GM18870 (cell line): ENCODE results near the gene TFPT.
"Not testable (repeated sequence)": the region's sequence is repeated elsewhere in the genome, so short reads cannot be mapped to it uniquely, and the experiment has no call there.

Experiments
- ATAC-seq: cut with Tn5 transposase; IDR thresholded peaks from one replicate; pipeline ENCODE4 v1.9.1; 2021; ENCODE audit warnings: moderate library complexity; ENCODE audit not compliant: unreplicated experiment

TFPT gene

DNA sequence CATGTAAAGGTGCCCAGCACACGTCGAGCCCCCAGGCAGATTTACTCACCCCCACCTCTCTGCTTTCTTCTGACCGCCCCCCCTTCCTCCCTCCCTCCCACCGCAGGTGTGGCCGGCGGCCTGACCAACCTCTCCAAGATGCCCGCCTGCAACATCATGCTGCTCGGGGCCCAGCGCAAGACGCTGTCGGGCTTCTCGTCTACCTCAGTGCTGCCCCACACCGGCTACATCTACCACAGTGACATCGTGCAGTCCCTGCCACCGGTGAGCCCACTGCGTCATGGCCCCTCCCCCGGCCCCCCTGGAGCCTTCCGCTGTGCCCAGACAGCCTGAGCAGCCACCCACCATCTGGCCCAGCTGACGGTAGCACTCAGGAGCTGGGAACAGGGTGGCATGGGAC, 8.9 kb upstream of the TFPT start:
- ATAC-seq: no peak

DNA sequence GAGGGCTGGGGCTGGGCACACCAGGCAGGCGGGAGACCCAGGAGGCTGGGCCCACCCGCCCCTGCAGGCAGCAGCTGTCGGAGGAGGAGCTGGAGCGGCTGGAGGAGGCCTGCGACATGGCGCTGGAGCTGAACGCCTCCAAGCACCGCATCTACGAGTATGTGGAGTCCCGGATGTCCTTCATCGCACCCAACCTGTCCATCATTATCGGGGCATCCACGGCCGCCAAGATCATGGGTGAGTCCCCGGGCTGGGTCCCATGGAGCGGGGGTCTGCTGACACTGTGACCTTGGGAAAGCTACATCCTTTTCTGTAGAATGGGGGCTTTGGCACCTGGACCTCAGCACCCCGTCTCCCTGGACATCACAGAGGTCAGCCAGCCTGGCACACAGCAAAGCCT, 8.2 kb upstream of the TFPT start:
- ATAC-seq: no peak

DNA sequence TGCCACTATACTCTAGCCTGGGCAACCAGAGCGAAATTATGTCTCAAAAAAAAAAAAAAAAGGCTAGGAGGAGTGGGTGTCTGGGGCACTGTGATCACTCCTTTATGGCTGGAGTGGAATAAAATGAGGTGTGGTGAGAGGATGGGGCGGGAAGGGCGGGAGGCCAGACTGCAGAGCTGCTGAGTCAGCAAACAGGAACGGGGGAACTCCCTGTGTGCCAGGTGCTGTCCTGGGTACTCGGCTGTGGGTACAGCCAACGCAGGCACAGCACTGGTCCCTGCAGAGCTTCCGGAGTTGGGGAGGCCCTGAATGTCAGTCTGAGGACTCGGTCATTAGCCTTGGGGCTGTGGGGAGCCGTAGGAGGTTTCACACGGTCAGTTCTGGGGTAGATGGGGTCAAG, 5.8 kb upstream of the TFPT start:
- no peak for ATAC-seq

- ATAC-seq: no peak
Measured at GRCh38 chr19:54114340-54115108, 933 bp downstream of the TFPT start.

DNA sequence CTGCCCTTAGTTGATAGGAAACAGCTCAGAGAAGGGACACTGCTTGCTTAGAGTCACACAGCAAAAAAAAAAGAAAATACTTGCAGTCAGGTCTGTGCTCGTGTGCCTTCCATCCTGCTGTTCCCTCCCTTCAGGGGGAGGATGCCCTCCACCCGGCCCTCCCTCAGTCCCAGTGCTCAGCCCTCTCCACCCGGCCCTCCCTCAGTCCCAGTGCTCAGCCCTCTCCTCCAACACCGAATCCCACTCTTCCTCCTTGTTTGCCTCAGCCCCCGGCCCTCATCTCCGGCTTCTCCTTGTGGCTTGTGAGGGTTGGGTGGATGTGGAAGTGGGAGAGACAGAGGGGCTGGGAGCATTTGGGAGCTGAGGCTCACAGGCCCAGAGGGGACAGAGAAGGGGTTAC, 5.8 kb downstream of the TFPT start:
- no peak for ATAC-seq

DNA sequence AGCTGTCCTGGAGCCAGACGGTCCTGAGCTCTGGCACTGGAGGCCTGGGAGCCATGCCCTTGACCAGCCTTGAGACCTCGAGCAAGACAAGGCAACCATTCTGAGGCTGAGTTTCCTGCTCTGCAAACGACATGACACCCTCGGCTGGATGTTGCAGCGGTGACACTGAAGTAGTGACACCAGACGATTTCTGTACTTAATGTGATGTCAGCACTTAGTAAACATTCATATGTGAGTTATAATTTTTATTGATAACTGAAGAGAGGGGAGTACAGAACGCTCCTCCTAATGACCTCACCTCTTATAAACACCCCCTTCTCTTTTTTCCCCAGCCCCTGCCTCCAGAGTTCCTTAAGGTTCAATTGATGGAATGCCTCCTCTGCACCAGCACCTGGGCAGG, 7.0 kb downstream of the TFPT start:
- ATAC-seq: no peak

DNA sequence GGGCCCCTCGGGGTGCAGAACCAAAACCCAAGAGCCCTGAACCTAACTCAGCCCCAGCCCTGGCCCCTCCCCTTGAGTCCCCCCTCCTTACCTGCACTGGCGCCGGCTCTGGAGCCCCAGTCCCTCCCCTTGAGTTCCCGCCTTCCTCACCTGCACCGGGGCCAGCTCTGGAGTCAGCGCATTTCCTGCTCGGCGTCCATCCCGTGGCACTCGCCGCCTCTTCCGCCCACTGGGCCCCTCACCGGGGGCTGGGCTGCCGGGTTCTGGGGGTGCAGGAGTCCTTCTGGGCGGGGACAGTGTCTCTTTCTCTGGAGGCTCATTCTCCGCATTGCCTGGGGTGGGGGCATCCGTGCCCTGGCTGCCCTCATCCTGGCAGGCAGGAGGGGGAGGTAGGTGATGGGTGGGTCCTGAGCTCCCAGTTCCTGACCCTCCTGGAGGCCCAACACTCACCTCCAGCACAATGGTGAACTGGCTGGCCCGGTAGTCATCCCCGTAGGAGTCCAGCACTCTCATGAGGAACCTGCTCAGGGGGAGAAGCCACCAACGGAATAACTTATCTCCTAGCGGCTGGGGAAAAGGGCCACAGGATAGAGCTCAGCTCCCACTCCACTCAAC, 7.5 kb downstream of the TFPT start:
- ATAC-seq: no peak

- no peak for ATAC-seq
Measured at GRCh38 chr19:54106716-54107115, 8.7 kb downstream of the TFPT start.

DNA sequence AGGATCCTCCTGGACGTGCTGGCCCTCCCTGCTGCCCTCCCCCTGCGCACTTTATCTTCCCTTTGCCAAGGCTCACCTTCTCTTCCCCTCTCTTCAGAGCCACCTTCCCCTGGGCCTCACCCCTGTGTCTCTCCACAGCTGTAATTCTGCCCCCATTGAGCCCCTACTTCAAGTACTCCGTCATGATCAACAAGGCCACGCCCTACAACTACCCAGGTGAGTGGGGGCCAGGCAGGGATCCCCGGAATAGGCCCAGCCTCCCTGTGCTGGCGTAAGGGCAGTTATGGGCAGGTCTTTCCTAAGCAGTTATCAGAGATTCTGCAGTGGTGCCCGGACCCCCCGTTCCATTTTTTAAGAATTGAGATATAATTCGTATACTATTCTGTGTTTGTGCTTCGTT, 9.7 kb downstream of the TFPT start:
- ATAC-seq: no peak

DNA sequence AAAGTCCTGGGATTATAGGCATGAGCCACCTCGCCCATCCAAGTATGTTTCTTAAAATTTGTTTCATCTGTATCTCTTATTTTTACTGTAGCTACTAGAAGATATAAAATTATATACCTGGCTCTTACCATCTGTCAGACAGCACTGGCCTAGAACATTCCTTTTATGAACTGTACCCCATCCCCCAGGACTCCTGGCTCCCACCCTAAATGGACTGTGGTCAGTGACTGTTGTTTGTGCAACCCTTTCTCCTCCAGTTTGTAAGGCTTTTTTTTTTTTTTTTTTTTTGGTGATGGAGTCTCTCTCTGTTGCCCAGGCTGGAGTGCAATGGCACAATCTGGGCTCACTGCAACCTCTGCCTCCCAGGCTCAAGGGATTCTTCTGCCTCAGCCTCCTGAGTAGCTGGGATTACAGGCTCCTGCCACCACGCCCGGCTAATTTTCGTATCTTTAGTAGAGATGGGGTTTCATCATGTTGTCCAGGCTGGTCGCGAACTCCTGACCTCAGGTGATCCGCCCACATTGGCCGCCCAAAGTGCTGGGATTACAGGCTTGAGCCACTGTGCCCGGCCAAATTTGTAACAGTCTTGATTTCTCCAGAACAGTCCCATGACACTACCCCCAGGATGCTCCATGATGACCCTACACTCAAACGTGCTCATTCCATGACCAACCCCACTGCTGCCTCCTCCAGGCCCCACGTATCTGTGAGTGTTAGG, 10.3 kb downstream of the TFPT start:
- ATAC-seq: no peak

- peak; percentile 88 for ATAC-seq
Measured at GRCh38 chr19:54102421-54103169, 12.9 kb downstream of the TFPT start, which contains the start of gene NDUFA3. TSS of gene NDUFA3 (plus strand) at chr19:54102855. CDS start at chr19:54102879, 24 bp downstream.

DNA sequence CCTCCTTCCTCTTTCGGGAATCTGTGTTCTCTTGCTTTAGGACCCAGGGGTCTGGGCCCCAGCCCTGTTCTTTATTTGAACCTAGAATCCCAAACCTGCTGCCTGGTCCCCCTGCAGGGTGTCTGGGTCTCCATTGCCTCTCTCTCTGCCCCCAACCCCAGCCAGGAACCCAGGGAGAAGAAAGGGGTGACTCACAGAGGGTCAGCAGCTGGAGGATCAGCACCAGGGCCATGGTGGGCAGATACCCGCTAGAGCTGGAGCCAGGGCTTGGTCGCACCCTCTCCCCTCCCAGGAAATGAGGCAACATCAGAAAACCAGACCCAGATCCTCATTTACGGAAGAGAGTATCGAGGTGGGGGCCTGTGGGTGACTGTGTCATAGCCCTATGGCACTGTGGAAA, 14.9 kb downstream of the TFPT start, which contains the start of gene OSCAR:
OSCAR (minus strand) TSS at position 243 of the 400 bp plus-strand sequence; CDS start at position 232, 11 bp downstream.
- no peak for ATAC-seq

DNA sequence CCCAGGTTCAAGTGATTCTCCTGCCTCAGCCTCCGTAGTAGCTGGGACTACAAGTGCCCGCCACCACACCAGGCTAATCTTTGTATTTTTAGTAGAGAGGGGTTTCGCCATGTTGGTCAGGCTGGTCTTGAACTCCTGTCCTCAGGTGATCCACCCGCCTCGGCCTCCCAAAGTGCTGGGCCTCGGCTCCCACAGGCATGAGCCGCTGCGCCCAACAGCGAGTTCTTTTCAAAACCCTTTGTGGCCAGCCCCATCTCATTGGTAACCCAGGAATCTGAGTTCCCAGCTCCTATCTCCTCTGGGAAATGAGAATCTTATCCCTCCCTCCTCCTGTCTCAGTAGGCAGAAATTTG, 15.6 kb downstream of the TFPT start:
- ATAC-seq: not testable (repeated sequence)

- no peak for ATAC-seq
Measured at GRCh38 chr19:54099190-54099902, 16.1 kb downstream of the TFPT start.

- no peak for ATAC-seq
Measured at GRCh38 chr19:54096617-54097106, 18.8 kb downstream of the TFPT start.

DNA sequence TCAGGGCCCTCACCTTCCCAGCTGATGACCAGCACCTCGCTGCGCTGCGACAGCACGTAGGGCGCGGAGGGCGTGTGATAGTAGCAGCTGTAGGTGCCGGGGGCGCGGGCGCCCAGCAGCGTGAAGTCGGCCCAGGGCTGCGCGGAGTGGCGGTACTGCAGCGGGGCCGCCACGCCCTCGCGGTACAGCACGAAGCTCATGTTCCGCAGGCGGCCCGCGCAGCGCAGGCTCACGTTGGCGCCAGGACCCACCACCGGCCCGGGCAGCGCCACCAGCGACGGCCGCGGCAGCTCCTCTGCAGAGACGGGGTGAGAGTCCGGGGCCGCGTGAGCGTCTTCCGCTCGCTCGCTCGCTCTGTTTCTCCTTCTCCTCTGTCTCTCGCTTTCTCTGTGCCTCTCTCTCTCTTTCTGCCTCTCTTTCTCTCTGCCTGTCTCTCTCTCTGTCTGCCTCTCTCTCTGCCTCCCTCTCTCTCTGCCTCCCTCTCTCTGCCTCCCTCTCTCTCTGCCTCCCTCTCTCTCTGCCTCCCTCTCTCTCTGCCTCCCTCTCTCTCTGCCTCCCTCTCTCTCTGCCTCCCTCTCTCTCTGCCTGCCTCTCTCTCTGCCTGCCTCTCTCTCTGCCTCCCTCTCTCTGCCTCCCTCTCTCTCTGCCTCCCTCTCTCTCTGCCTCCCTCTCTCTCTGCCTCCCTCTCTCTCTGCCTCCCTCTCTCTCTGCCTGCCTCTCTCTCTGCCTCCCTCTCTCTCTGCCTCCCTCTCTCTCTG, 19.4 kb downstream of the TFPT start:
- ATAC-seq: not testable (repeated sequence)

- ATAC-seq: no peak
Measured at GRCh38 chr19:54095136-54095858, 20.2 kb downstream of the TFPT start.

DNA sequence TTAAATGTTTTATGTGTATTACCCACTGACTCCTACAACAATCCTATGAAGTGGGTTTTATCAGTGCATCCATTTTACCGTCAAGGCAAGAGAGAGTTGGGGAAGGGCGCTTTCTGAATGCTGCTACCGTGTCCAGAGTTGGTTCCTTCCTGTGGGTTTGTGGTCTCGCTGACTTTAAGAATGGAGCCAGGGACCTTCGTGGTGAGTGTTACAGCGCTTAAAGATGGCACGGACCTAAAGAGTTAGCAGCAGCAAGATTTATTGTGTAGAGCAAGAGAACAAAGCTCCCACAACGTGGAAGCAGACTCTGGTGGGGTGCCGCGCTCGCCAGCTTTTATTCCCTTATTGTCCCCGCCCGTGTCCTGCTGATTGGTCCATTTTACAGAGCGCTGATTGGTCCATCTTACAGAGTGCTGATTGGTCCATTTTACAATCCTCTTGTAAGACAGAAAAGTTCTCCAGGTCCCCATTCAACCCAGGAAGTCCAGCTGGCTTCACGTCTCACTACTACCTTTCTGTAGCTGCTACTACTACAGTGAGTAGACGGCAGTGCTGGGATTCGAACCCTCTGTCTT, 20.9 kb downstream of the TFPT start:
- no peak for ATAC-seq

- no peak for ATAC-seq
Measured at GRCh38 chr19:54084410-54084809, 31.0 kb downstream of the TFPT start.
